Suprapubic skin (tissue), 3 donors: ENCODE measurements around the gene ZDHHC14.

Source experiments
- CTCF ChIP-seq, 2 donors: fragments of 200-600 bp in 1 of 2; fragments of 450-650 bp in 1 of 2; sonication (generic) in 1 of 2; IDR thresholded peaks; one replicate each; pipeline ENCODE4 v1.5.1; 2016 to 2019; ENCODE audit warnings: antibody characterized with exemption in 2 of 2, mild to moderate bottlenecking in 1 of 2, moderate library complexity in 1 of 2
- POLR2A ChIP-seq, 2 donors: fragments of 450-650 bp; IDR thresholded peaks; one replicate each; pipeline ENCODE4 v1.6.1; 2017; ENCODE audit warnings: antibody characterized with exemption in 2 of 2, mild to moderate bottlenecking in 2 of 2, moderate library complexity in 2 of 2

GRCh38 chr6:157398151-157398550, 17.2 kb downstream of the ZDHHC14 start:
- no peak for TF ChIP-seq CTCF (IDR thresholded peaks at IDR 0.05)
- TF ChIP-seq POLR2A (IDR thresholded peaks at IDR 0.05) = no peak
